GM23248 (cell line): Measurements from ENCODE around the gene CIAO3.

Source experiments
- EZH2 ChIP-seq: fragments of 200-600 bp; sonication (generic); IDR thresholded peaks from 2 replicates; pipeline ENCODE4 v1.6.1; 2018; ENCODE audit warnings: antibody characterized with exemption, mild to moderate bottlenecking; ENCODE audit not compliant: insufficient read depth, poor library complexity, severe bottlenecking
- EZH2phosphoT487 ChIP-seq: fragments of 200-600 bp; sonication (generic); IDR thresholded peaks from 2 replicates; pipeline ENCODE4 v1.6.1; 2018; ENCODE audit warnings: antibody characterized with exemption, moderate library complexity, mild to moderate bottlenecking, low read depth; ENCODE audit not compliant: insufficient read depth

- no peak for TF ChIP-seq EZH2phosphoT487
- TF ChIP-seq EZH2: no peak
Measured at GRCh38 chr16:723695-724094, 17.1 kb downstream of the CIAO3 start.
